Thyroid gland (tissue), 4 donors: ENCODE data around the gene PMP22. TPM values are rescaled to one million over a fixed set of nuclear protein-coding genes. Genes with fewer than 3 reads are reported as not detected.

Experiments used
- DNase-seq, 2 donors: peaks; one replicate each; pipeline ENCODE4 v3.0.0-alpha.2; 2019
- H3K27ac ChIP-seq, 3 donors: fragments of 200-600 bp; sonication (generic); 1 replicate in 2 of 3; 2 replicates in 1 of 3; pipeline ENCODE4 v1.5.1; 2016 to 2019; ENCODE audit warnings: mild to moderate bottlenecking in 1 of 3, moderate library complexity in 1 of 3
- H3K27me3 ChIP-seq: fragments of 200-600 bp; sonication (generic); one replicate; pipeline ENCODE4 v1.5.1; 2019
- H3K36me3 ChIP-seq, 2 donors: fragments of 200-600 bp; sonication (generic); one replicate each; pipeline ENCODE4 v1.5.1; 2016 to 2019
- H3K4me1 ChIP-seq, 2 donors: fragments of 200-600 bp; sonication (generic); one replicate each; pipeline ENCODE4 v1.5.1; 2017 to 2019
- H3K4me3 ChIP-seq, 3 donors: fragments of 200-600 bp; sonication (generic); replicated peaks in 1 of 3; 1 replicate in 2 of 3; 2 replicates in 1 of 3; pipeline ENCODE4 v1.5.1; 2016; ENCODE audit warnings: mild to moderate bottlenecking in 1 of 3
- H3K9me3 ChIP-seq: fragments of 200-600 bp; sonication (generic); one replicate; pipeline ENCODE4 v1.5.1; 2017
- CTCF ChIP-seq, 6 experiments: fragments of 200-600 bp in 3 of 6; fragments of 450-650 bp in 3 of 6; sonication (generic) in 3 of 6; IDR thresholded peaks; one replicate each; pipeline ENCODE4 v1.5.1; 2016 to 2019; ENCODE audit warnings: antibody characterized with exemption in 6 of 6, mild to moderate bottlenecking in 2 of 6, inconsistent platforms in 1 of 6, moderate library complexity in 1 of 6
- POLR2A ChIP-seq, 2 donors: fragments of 450-650 bp; IDR thresholded peaks; one replicate each; pipeline ENCODE4 v1.6.1; 2017; ENCODE audit warnings: antibody characterized with exemption in 2 of 2, mild to moderate bottlenecking in 2 of 2, moderate library complexity in 1 of 2
- WGBS, 2 donors: methylation state at CpG; one replicate each; pipeline ENCODE4 v1.1.5; 2017; 5-methylcytosine and 5-hydroxymethylcytosine counted together
- intact Hi-C: fragments of 100-400 bp; cut with DNase I; formaldehyde crosslinking; loops from one replicate; pipeline ENCODE4 v1.15.1; 2023
- total RNA-seq, 4 donors: library from RNA; depleted of rRNA; stranded (reverse); fragments of >200 nt; gene quantifications; one replicate each; pipeline ENCODE4 v1.2.3, GENCODE V29; 2016

PMP22 gene
- total RNA-seq, 4 donors from 2014 or later = 61.0 to 254 (median 109) TPM

- Histone ChIP-seq H3K27me3 (no peaks in the 10 kb centered on the region), H3K36me3 (no peaks in the 10 kb centered on the region), H3K4me3 (no peak overlapping the region), H3K9me3 (no peaks in the 10 kb centered on the region), H3K27ac (no peak overlapping the region), H3K4me1 (peaks cover 8 to 21% of the 10 kb centered on the region in 2 donors)
- TF ChIP-seq POLR2A (IDR thresholded peaks at IDR 0.05) (no peak), CTCF (IDR thresholded peaks at IDR 0.05) (no peak)
- 80 to 86% methylated on average over 2 of the region's 2 CpGs for WGBS, 2 donors
- intact Hi-C loops = loop anchor here (10.0 kb wide), 1 partner anchor 126 kb away; no protein-coding TSS in a partner anchor
- DNase-seq = no peak
Observed at GRCh38 chr17:15278924-15279477, 13.9 kb upstream of the PMP22 start.

- no peak for DNase-seq
- intact Hi-C loops = loop anchor here (10.0 kb wide), 1 partner anchor 126 kb away; no protein-coding TSS in a partner anchor
- Histone ChIP-seq H3K4me1 (peaks cover 8 to 21% of the 10 kb centered on the region in 2 donors), H3K4me3 (no peak overlapping the region), H3K9me3 (no peaks in the 10 kb centered on the region), H3K36me3 (no peaks in the 10 kb centered on the region), H3K27ac (no peak overlapping the region), H3K27me3 (no peaks in the 10 kb centered on the region)
- 51 to 53% methylated on average over 6 of the region's 6 CpGs for WGBS, 2 donors
- no peak for TF ChIP-seq CTCF (IDR thresholded peaks at IDR 0.05)
- TF ChIP-seq POLR2A (IDR thresholded peaks at IDR 0.05) = no peak
Observed at GRCh38 chr17:15278380-15278779, 13.3 kb upstream of the PMP22 start.

GRCh38 chr17:15274017-15274416 lies 8.9 kb upstream of the PMP22 start:
- Histone ChIP-seq H3K27me3 (no peaks in the 10 kb centered on the region), H3K4me1 (peaks cover 8 to 21% of the 10 kb centered on the region in 2 donors), H3K36me3 (no peaks in the 10 kb centered on the region), H3K9me3 (no peaks in the 10 kb centered on the region), H3K27ac (no peak overlapping the region), H3K4me3 (no peak overlapping the region)
- TF ChIP-seq POLR2A (IDR thresholded peaks at IDR 0.05) (no peak), CTCF (IDR thresholded peaks at IDR 0.05) (no peak)
- DNase-seq = no peak
- WGBS, 2 donors = 65 to 76% methylated on average over 3 of the region's 3 CpGs
- intact Hi-C loops = loop anchor here (10.0 kb wide), 1 partner anchor 131 kb away; no protein-coding TSS in a partner anchor

- WGBS, 2 donors = 81 to 84% methylated on average over 5 of the region's 5 CpGs
- no peak for DNase-seq
- Histone ChIP-seq H3K27ac (no peak overlapping the region), H3K27me3 (no peaks in the 10 kb centered on the region), H3K4me3 (no peak overlapping the region), H3K9me3 (no peaks in the 10 kb centered on the region), H3K4me1 (peaks cover 5 to 17% of the 10 kb centered on the region in 2 donors), H3K36me3 (no peaks in the 10 kb centered on the region)
- intact Hi-C loops = loop anchor here (10.0 kb wide), 1 partner anchor 132 kb away; no protein-coding TSS in a partner anchor
- TF ChIP-seq POLR2A (IDR thresholded peaks at IDR 0.05) = no peak
- TF ChIP-seq CTCF (IDR thresholded peaks at IDR 0.05) = no peak
Observed at GRCh38 chr17:15273141-15273793, 8.1 kb upstream of the PMP22 start.

GRCh38 chr17:15271741-15272140 lies 6.6 kb upstream of the PMP22 start:
- WGBS, 2 donors = 92 to 93% methylated on average over 6 of the region's 6 CpGs
- TF ChIP-seq POLR2A (IDR thresholded peaks at IDR 0.05) (no peak), CTCF (IDR thresholded peaks at IDR 0.05) (no peak)
- peaks cover 0 to 4% of the 10 kb centered on the region in 2 donors for H3K4me1 ChIP-seq
- no peak overlapping the region for H3K4me3 ChIP-seq
- H3K9me3 ChIP-seq = no peaks in the 10 kb centered on the region
- H3K27me3 ChIP-seq = no peaks in the 10 kb centered on the region
- intact Hi-C loops = loop anchor here (10.0 kb wide), 1 partner anchor 133 kb away; no protein-coding TSS in a partner anchor
- H3K36me3 ChIP-seq = no peaks in the 10 kb centered on the region
- no peak for DNase-seq
- H3K27ac ChIP-seq = no peak overlapping the region
